GM12878 (cell line): ENCODE results near the gene MACROD2. TPM values are rescaled to one million over a fixed set of nuclear protein-coding genes. Genes with fewer than 3 reads are reported as not detected.

Source experiments
- ATAC-seq: fragments of 200-7000 bp; cut with Tn5 transposase; 3 replicates; pipeline ENCODE4 v1.9.1; 2020; ENCODE audit warnings: mild to moderate bottlenecking, moderate library complexity
- BruUV-seq: library from RNA; stranded (reverse); fragments of 400-500 nt; replicated peaks from 2 replicates; lab custom pipeline; 2021; lab: Mats Ljungman, UMichigan
- CTCF ChIA-PET: fragments of 300-600 bp; sonication (Branson Sonifier 250); formaldehyde crosslinking; extraction: SDS; loops from one replicate; lab custom pipeline; 2021; ENCODE audit warnings: inconsistent platforms; lab: Yijun Ruan, JAX
- POLR2A ChIA-PET: fragments of 350-600 bp; formaldehyde crosslinking; extraction: SDS; loops from one replicate; lab custom pipeline; 2021; ENCODE audit warnings: inconsistent platforms; lab: Charles Lee
- RAD21 ChIA-PET: fragments of 300-600 bp; sonication (Branson Sonifier 250); formaldehyde crosslinking; loops from one replicate; lab custom pipeline; 2023; ENCODE audit warnings: antibody characterized with exemption; ENCODE audit not compliant: unreplicated experiment; lab: Charles Lee
- SMC1A ChIA-PET: fragments of 300-600 bp; sonication (Branson Sonifier 250); formaldehyde crosslinking; loops from one replicate; lab custom pipeline; 2023; ENCODE audit not compliant: unreplicated experiment, uncharacterized antibody; lab: Charles Lee
- DNase-seq: peaks from one replicate; pipeline ENCODE4 v3.0.0-alpha.2; 2011; ENCODE audit warnings: low read depth, low spot score
- FAIRE-seq: peaks from 3 replicates; lab custom pipeline; 2011; peaks lifted over from hg19 to GRCh38; lab: Jason Lieb, UNC
- H2AFZ ChIP-seq: 2 replicates; pipeline ENCODE4 v1.6.0; 2011; ENCODE audit warnings: low read depth, low read length, control low read depth; ENCODE audit not compliant: control insufficient read depth
- H3K27ac ChIP-seq: 2 replicates; pipeline ENCODE4 v1.5.1; 2011; ENCODE audit warnings: control low read depth; ENCODE audit not compliant: control insufficient read depth, insufficient read depth
- H3K27me3 ChIP-seq, 2 experiments: replicated peaks in 1 of 2; 2 replicates each; pipeline versions ENCODE4 v1.6.0 to v1.6.1; 2011; ENCODE audit warnings: low read length in 1 of 2; ENCODE audit not compliant: control insufficient read depth in 2 of 2, insufficient read depth in 2 of 2
- H3K36me3 ChIP-seq, 2 experiments: 2 replicates each; pipeline ENCODE4 v1.5.1; 2011; ENCODE audit warnings: low read length in 1 of 2; ENCODE audit not compliant: control insufficient read depth in 2 of 2, insufficient read depth in 2 of 2
- H3K4me1 ChIP-seq: 2 replicates; pipeline ENCODE4 v1.6.1; 2011; ENCODE audit warnings: mild to moderate bottlenecking, low read length, moderate library complexity, mixed read lengths; ENCODE audit not compliant: control insufficient read depth, insufficient read depth
- H3K4me2 ChIP-seq: 2 replicates; pipeline ENCODE4 v1.6.0; 2011; ENCODE audit warnings: control low read depth; ENCODE audit not compliant: control insufficient read depth, insufficient read depth
- H3K4me3 ChIP-seq: fragments of 200-600 bp; sonication (generic); 2 replicates; pipeline ENCODE4 v1.5.1; 2016
- H3K79me2 ChIP-seq: 2 replicates; pipeline ENCODE4 v1.6.0; 2011; ENCODE audit warnings: low read length; ENCODE audit not compliant: control insufficient read depth, insufficient read depth
- H3K9ac ChIP-seq: 2 replicates; pipeline ENCODE4 v1.8.0; 2011; ENCODE audit warnings: low read length, control low read depth, mixed read lengths; ENCODE audit not compliant: control insufficient read depth, insufficient read depth
- H3K9me3 ChIP-seq: replicated peaks from 3 replicates; pipeline ENCODE4 v1.5.1; 2011; ENCODE audit warnings: mild to moderate bottlenecking, low read length; ENCODE audit not compliant: control insufficient read depth, insufficient read depth
- H4K20me1 ChIP-seq: 2 replicates; pipeline ENCODE4 v1.6.0; 2011; ENCODE audit not compliant: control insufficient read depth, insufficient read depth
- BHLHE40 ChIP-seq, 2 experiments: fragments of 450-650 bp in 1 of 2; IDR thresholded peaks; 2 replicates each; pipeline ENCODE4 v1.6.1; 2011 to 2017; ENCODE audit warnings: low read depth in 2 of 2, borderline replicate concordance in 1 of 2, improper control_type of control experiment in 1 of 2, low read length in 1 of 2, mild to moderate bottlenecking in 1 of 2
- PKNOX1 ChIP-seq: fragments of 450-650 bp; IDR thresholded peaks from 2 replicates; pipeline ENCODE4 v1.6.1; 2016; ENCODE audit warnings: mild to moderate bottlenecking
- POLR2AphosphoS2 ChIP-seq: IDR thresholded peaks from 2 replicates; pipeline ENCODE4 v1.6.1; 2011; ENCODE audit warnings: low read depth, mild to moderate bottlenecking, low read length, improper control_type of control experiment, moderate library complexity
- RAD21 ChIP-seq: IDR thresholded peaks from 2 replicates; pipeline ENCODE4 v1.6.1; 2011; ENCODE audit warnings: mild to moderate bottlenecking, low read depth, low read length, moderate library complexity; ENCODE audit not compliant: insufficient read depth
- ZNF687 ChIP-seq: fragments of 450-650 bp; IDR thresholded peaks from 2 replicates; pipeline ENCODE4 v1.6.1; 2017; ENCODE audit warnings: mild to moderate bottlenecking, moderate library complexity
- WGBS: methylation state at CpG from one replicate; pipeline ENCODE4 v1.1.6; 2016; ENCODE audit warnings: low lambda C conversion rate; ENCODE audit not compliant: insufficient replicate concordance, insufficient coverage; ENCODE audit errors: missing lambda C conversion rate; 5-methylcytosine and 5-hydroxymethylcytosine counted together
- in situ Hi-C: fragments of 300-500 bp; cut with MboI; formaldehyde crosslinking; loops from 9 replicates; pipeline ENCODE4 v1.14.3; 2018; ENCODE audit warnings: mixed read lengths
- intact Hi-C: fragments of 100-400 bp; cut with micrococcal nuclease; formaldehyde crosslinking; loops from one replicate; pipeline ENCODE4 v1.14.2; 2022; ENCODE audit not compliant: unreplicated experiment
- polyA plus RNA-seq, 11 experiments: library from polyadenylated mRNA; depleted of rRNA in 4 of 11; unstranded in 6 of 11; stranded (reverse) in 5 of 11; fragments of >200 nt; fragmentation: Nextera tagmentation in 4 of 11; fragmentation: Illumina TruSeq in 1 of 11; extraction: Ambion mirVana in 4 of 11; extraction: Trizol in 1 of 11; gene quantifications; 1 replicate in 1 of 11; 2 replicates in 10 of 11; pipeline versions ENCODE4 v1.2.1 to v1.2.3, GENCODE V29; 2011 to 2016; ENCODE audit warnings: inconsistent platforms in 2 of 11, missing spikeins in 2 of 11, low read depth in 1 of 11
- total RNA-seq, 4 experiments: library from RNA; depleted of rRNA in 3 of 4; stranded (reverse); fragments of >200 nt in 3 of 4; fragmentation: Illumina TruSeq in 1 of 4; extraction: Trizol in 1 of 4; gene quantifications; 2 replicates each; pipeline versions ENCODE4 v1.2.1 to v1.2.3, GENCODE V29; 2013 to 2021
- TF ChIP-seq, protein P1 (sequence below): fragments of 450-650 bp; IDR thresholded peaks from 2 replicates; pipeline ENCODE4 v1.6.1; 2017; ENCODE audit warnings: mild to moderate bottlenecking, low read depth, inconsistent platforms; ENCODE audit not compliant: poor library complexity, severe bottlenecking

Gene MACROD2
- total and polyA plus RNA-seq, 10 of the 15 experiments (the other 5 are each of a cell fraction or from before 2014, with no cell fraction given), result 1.1 to 21.5 (median 2.2) TPM

- WGBS, result 18% methylated on average over 2 of the region's 2 CpGs
- Histone ChIP-seq H3K4me1 (no peaks in the 10 kb centered on the region), H2AFZ (no peak overlapping the region), H3K36me3 (no peaks in the 10 kb centered on the region), H3K9ac (no peak overlapping the region), H3K4me2 (no peak overlapping the region), H4K20me1 (no peaks in the 10 kb centered on the region), H3K4me3 (no peak overlapping the region), H3K27ac (no peak overlapping the region), H3K9me3 (peaks cover 2% of the 10 kb centered on the region; the same call in 1 of the 3 replicates), H3K27me3 (no peaks in the 10 kb centered on the region), H3K79me2 (no peaks in the 10 kb centered on the region)
- SMC1A ChIA-PET, result interaction anchor here (1.4 kb wide), 1 partner anchor 12 kb away, joined by 5 read pairs; no protein-coding TSS in a partner anchor
- RAD21 ChIA-PET, result no interaction called here
- no TSS peak for BruUV-seq
- in situ Hi-C loops, result no loop called here
- CTCF ChIA-PET, result no interaction called here
- intact Hi-C loops, result no loop called here
- DNase-seq, result no peak
- ATAC-seq, result no peak
- POLR2A ChIA-PET, result no interaction called here
- no peak for TF ChIP-seq RAD21
- TF ChIP-seq PKNOX1, result no peak
- no peak for TF ChIP-seq ZNF687
- TF ChIP-seq POLR2AphosphoS2, result no peak
- TF ChIP-seq, protein P1, sequence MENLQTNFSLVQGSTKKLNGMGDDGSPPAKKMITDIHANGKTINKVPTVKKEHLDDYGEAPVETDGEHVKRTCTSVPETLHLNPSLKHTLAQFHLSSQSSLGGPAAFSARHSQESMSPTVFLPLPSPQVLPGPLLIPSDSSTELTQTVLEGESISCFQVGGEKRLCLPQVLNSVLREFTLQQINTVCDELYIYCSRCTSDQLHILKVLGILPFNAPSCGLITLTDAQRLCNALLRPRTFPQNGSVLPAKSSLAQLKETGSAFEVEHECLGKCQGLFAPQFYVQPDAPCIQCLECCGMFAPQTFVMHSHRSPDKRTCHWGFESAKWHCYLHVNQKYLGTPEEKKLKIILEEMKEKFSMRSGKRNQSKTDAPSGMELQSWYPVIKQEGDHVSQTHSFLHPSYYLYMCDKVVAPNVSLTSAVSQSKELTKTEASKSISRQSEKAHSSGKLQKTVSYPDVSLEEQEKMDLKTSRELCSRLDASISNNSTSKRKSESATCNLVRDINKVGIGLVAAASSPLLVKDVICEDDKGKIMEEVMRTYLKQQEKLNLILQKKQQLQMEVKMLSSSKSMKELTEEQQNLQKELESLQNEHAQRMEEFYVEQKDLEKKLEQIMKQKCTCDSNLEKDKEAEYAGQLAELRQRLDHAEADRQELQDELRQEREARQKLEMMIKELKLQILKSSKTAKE, result no peak
- TF ChIP-seq BHLHE40 (IDR thresholded peaks at IDR 0.05; ENCODE audit: borderline replicate concordance in 1 of 2, low read depth in 2 of 2, low read length in 1 of 2), result no peak
- no peak for FAIRE-seq
These were observed 997.6 kb downstream of the MACROD2 start for GRCh38 chr20:14992961-14993360.
